Testis (tissue), 3 donors: Measurements from ENCODE around the gene STARD3. TPM values are rescaled to one million over a fixed set of nuclear protein-coding genes. Genes with fewer than 3 reads are reported as not detected.
A peak's percentile ranks its signal among the peaks of the same experiment; 100 is the strongest.

Experiments used
- DNase-seq: peaks from one replicate; pipeline ENCODE4 v3.0.0-alpha.2; 2019
- H3K27ac ChIP-seq, 2 donors: fragments of 200-600 bp; sonication (generic); one replicate each; pipeline ENCODE4 v1.5.1; 2019
- H3K27me3 ChIP-seq: fragments of 200-600 bp; sonication (generic); one replicate; pipeline ENCODE4 v1.5.1; 2019
- H3K36me3 ChIP-seq: fragments of 200-600 bp; sonication (generic); one replicate; pipeline ENCODE4 v1.5.1; 2017; ENCODE audit warnings: low read depth; ENCODE audit errors: missing control alignments
- H3K4me1 ChIP-seq: fragments of 200-600 bp; sonication (generic); one replicate; pipeline ENCODE4 v1.5.1; 2019
- H3K4me3 ChIP-seq, 2 donors: fragments of 200-600 bp; sonication (generic); one replicate each; pipeline ENCODE4 v1.5.1; 2017 to 2019
- H3K9me3 ChIP-seq: fragments of 200-600 bp; sonication (generic); one replicate; pipeline ENCODE4 v1.5.1; 2017
- POLR2A ChIP-seq: fragments of 450-650 bp; IDR thresholded peaks from one replicate; pipeline ENCODE4 v1.6.1; 2017; ENCODE audit warnings: antibody characterized with exemption, mild to moderate bottlenecking, moderate library complexity
- WGBS, 2 donors: methylation state at CpG; one replicate each; pipeline ENCODE4 v1.1.5; 2018; 5-methylcytosine and 5-hydroxymethylcytosine counted together
- intact Hi-C: fragments of 100-400 bp; cut with DNase I; formaldehyde crosslinking; loops from one replicate; pipeline ENCODE4 v1.15.1; 2023; ENCODE audit warnings: low total_unique reads
- polyA plus RNA-seq: library from polyadenylated mRNA; stranded (reverse); fragments of 350-450 nt; fragmentation: Illumina TruSeq; extraction: RNeasy Lipid Tissue Mini Kit (QIAGEN cat#74804); gene quantifications from one replicate; pipeline ENCODE4 v1.2.3, GENCODE V29; 2014; ENCODE audit warnings: low read depth, low replicate concordance; ENCODE audit not compliant: insufficient read depth
- total RNA-seq, 2 donors: library from RNA; depleted of rRNA; stranded (reverse); fragments of >200 nt; gene quantifications; one replicate each; pipeline ENCODE4 v1.2.3, GENCODE V29; 2016
- TF ChIP-seq, protein P1 (sequence below), 3 experiments: fragments of 450-650 bp in 2 of 3; fragments of 200-600 bp in 1 of 3; sonication (generic) in 1 of 3; IDR thresholded peaks; one replicate each; pipeline ENCODE4 v1.5.1; 2016 to 2019; ENCODE audit warnings: antibody characterized with exemption in 3 of 3, mild to moderate bottlenecking in 2 of 3, moderate library complexity in 1 of 3

STARD3 gene
- total and polyA plus RNA-seq, 3 donors from 2014 or later, result 102 to 352 (median 265) TPM

GRCh38 chr17:39623356-39623950, 13.5 kb upstream of the STARD3 start:
- H3K4me3 ChIP-seq, result no peak overlapping the region
- no peaks in the 10 kb centered on the region for H3K9me3 ChIP-seq
- no peaks in the 10 kb centered on the region for H3K36me3 ChIP-seq
- H3K27me3 ChIP-seq, result no peaks in the 10 kb centered on the region
- intact Hi-C loops, result no loop called here
- no peak overlapping the region for H3K27ac ChIP-seq
- DNase-seq, result peak; percentile 94
- 6 to 11% methylated on average over 16 of the region's 16 CpGs for WGBS, 2 donors
- H3K4me1 ChIP-seq, result peaks cover 20% of the 10 kb centered on the region
- TF ChIP-seq POLR2A, result no peak
- TF ChIP-seq, protein P1, sequence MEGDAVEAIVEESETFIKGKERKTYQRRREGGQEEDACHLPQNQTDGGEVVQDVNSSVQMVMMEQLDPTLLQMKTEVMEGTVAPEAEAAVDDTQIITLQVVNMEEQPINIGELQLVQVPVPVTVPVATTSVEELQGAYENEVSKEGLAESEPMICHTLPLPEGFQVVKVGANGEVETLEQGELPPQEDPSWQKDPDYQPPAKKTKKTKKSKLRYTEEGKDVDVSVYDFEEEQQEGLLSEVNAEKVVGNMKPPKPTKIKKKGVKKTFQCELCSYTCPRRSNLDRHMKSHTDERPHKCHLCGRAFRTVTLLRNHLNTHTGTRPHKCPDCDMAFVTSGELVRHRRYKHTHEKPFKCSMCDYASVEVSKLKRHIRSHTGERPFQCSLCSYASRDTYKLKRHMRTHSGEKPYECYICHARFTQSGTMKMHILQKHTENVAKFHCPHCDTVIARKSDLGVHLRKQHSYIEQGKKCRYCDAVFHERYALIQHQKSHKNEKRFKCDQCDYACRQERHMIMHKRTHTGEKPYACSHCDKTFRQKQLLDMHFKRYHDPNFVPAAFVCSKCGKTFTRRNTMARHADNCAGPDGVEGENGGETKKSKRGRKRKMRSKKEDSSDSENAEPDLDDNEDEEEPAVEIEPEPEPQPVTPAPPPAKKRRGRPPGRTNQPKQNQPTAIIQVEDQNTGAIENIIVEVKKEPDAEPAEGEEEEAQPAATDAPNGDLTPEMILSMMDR (IDR thresholded peaks at IDR 0.05), result peak; percentile 89 to 93 (median 91)

DNA sequence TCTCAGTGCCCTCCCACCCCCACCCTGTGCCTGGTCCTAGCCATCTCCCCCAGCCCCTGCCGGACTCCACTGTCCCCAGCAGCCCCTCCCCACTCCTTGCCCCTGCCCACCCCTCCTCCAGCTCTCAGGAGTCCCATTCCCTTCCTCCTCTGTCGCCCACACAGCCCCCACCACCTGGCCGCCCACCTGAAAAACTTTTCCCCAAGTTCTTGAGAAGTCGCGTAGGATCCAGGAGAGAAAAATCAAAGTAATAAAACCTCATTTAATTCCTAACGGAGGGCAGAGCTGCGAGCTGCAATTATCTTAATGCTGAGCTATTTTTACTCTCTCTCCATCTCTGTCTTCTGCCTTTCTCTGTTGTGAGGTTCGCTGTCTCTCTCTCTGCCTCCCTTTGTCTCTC, 12.6 kb upstream of the STARD3 start:
- Histone ChIP-seq H3K4me1 (peaks cover 20% of the 10 kb centered on the region), H3K4me3 (no peak overlapping the region), H3K27ac (no peak overlapping the region), H3K36me3 (no peaks in the 10 kb centered on the region), H3K27me3 (no peaks in the 10 kb centered on the region), H3K9me3 (no peaks in the 10 kb centered on the region)
- intact Hi-C loops, result no loop called here
- DNase-seq, result no peak
- TF ChIP-seq, protein P1 (IDR thresholded peaks at IDR 0.05), result no peak
- no peak for TF ChIP-seq POLR2A
- WGBS, 2 donors, result 82 to 87% methylated on average over 8 of the region's 8 CpGs

GRCh38 chr17:39625198-39625785, 11.7 kb upstream of the STARD3 start:
- Histone ChIP-seq H3K4me1 (peaks cover 20% of the 10 kb centered on the region), H3K27me3 (no peaks in the 10 kb centered on the region), H3K36me3 (no peaks in the 10 kb centered on the region), H3K27ac (no peak overlapping the region), H3K4me3 (no peak overlapping the region), H3K9me3 (no peaks in the 10 kb centered on the region)
- no peak for DNase-seq
- intact Hi-C loops, result loop anchor here (5.0 kb wide), 1 partner anchor 122 kb away; no protein-coding TSS in a partner anchor
- WGBS, 2 donors, result 68 to 86% methylated on average over 3 to 4 of the region's 5 CpGs
- TF ChIP-seq, protein P1 (IDR thresholded peaks at IDR 0.05), result no peak
- no peak for TF ChIP-seq POLR2A

- peak within 1 kb of the TSS; percentile 16 to 61 for H3K4me3 ChIP-seq
- intact Hi-C loops, result loop anchor here (5.0 kb wide), 1 partner anchor 121 kb away; no protein-coding TSS in a partner anchor
These were observed 10.5 kb upstream of the STARD3 start, which contains the start of gene PPP1R1B for GRCh38 chr17:39626171-39627046. Gene PPP1R1B (plus strand): TSS chr17:39626952. CDS start chr17:39627393, 441 bp downstream.

More at GRCh38 chr17:39626171-39627046, 10.5 kb upstream of the STARD3 start, which contains the start of gene PPP1R1B:
- 10 to 12% methylated on average over 29 of the region's 29 CpGs for WGBS, 2 donors
- Histone ChIP-seq H3K27ac (no peak within 1 kb of the TSS), H3K36me3 (no peaks in the 10 kb centered on the region), H3K4me1 (peaks cover 22% of the 10 kb centered on the region), H3K9me3 (no peaks in the 10 kb centered on the region), H3K27me3 (no peaks in the 10 kb centered on the region)
- TF ChIP-seq, protein P1 (IDR thresholded peaks at IDR 0.05), result no peak
- TF ChIP-seq POLR2A, result no peak
- no peak for DNase-seq
